HCT116 (cell line): ENCODE results near the gene SEPTIN12. TPM values are rescaled to one million over a fixed set of nuclear protein-coding genes. Genes with fewer than 3 reads are reported as not detected.
A peak's percentile ranks its signal among the peaks of the same experiment; 100 is the strongest.

Experiments
- ATAC-seq: fragments of 200-7000 bp; cut with Tn5 transposase; 2 replicates; pipeline ENCODE4 v1.9.1; 2020; ENCODE audit warnings: mild to moderate bottlenecking, moderate library complexity
- BruUV-seq: library from RNA; stranded (reverse); fragments of 400-500 nt; replicated peaks from 2 replicates; lab custom pipeline; 2021; lab: Mats Ljungman, UMichigan
- CTCF ChIA-PET: fragments of 300-600 bp; sonication (Branson Sonifier 250); formaldehyde crosslinking; loops from one replicate; lab custom pipeline; 2021; ENCODE audit warnings: antibody characterized with exemption; lab: Charles Lee
- POLR2A ChIA-PET: fragments of 300-600, 350-600 bp; sonication (Branson Sonifier 250); formaldehyde crosslinking; loops from one replicate; lab custom pipeline; 2021; ENCODE audit warnings: antibody characterized with exemption; lab: Charles Lee
- RAD21 ChIA-PET, 2 experiments: fragments of 300-600 bp; sonication (Branson Sonifier 250); formaldehyde crosslinking; loops; one replicate each; lab custom pipeline; 2023; ENCODE audit warnings: low total read pairs in 2 of 2; ENCODE audit not compliant: uncharacterized antibody in 2 of 2, unreplicated experiment in 2 of 2, low non-redundant PET in 1 of 2; lab: Charles Lee
- DNase-seq: peaks from one replicate; pipeline ENCODE4 v3.0.0-alpha.2; 2010; ENCODE audit warnings: low read depth, low spot score
- H2AFZ ChIP-seq: fragments of 200-600 bp; shearing (Covaris generic), sonication (generic); 2 replicates; pipeline ENCODE4 v1.6.1; 2017; ENCODE audit warnings: low read depth, mixed run types, mixed read lengths, antibody characterized with exemption, low read length; ENCODE audit not compliant: poor library complexity, severe bottlenecking
- H3K27ac ChIP-seq: 2 replicates; pipeline ENCODE4 v1.5.1; 2012; ENCODE audit warnings: low read depth, low read length
- H3K27me3 ChIP-seq: fragments of 200-600 bp; sonication (generic); 2 replicates; pipeline ENCODE4 v1.6.1; 2016; ENCODE audit warnings: mixed run types, low read length, mixed read lengths; ENCODE audit not compliant: insufficient read depth
- H3K36me3 ChIP-seq, 2 experiments: fragments of 200-500 bp in 1 of 2; fragments of 200-600 bp in 1 of 2; sonication (Bioruptor generic) in 1 of 2; sonication (generic) in 1 of 2; 2 replicates each; pipeline versions ENCODE4 v1.5.1 to v1.6.1; 2014 to 2016; ENCODE audit warnings: low read length in 2 of 2, inconsistent platforms in 1 of 2, mixed read lengths in 1 of 2, mixed run types in 1 of 2; ENCODE audit not compliant: insufficient read depth in 2 of 2, control insufficient read depth in 1 of 2
- H3K4me1 ChIP-seq, 2 experiments: fragments of 200-600 bp in 1 of 2; sonication (generic) in 1 of 2; 2 replicates each; pipeline versions ENCODE4 v1.5.1 to v1.6.1; 2012 to 2017; ENCODE audit warnings: low read length in 2 of 2, inconsistent platforms in 1 of 2, mild to moderate bottlenecking in 1 of 2, mixed read lengths in 1 of 2, mixed run types in 1 of 2, moderate library complexity in 1 of 2; ENCODE audit not compliant: insufficient read depth in 2 of 2, control insufficient read depth in 1 of 2
- H3K4me2 ChIP-seq: fragments of 200-600 bp; sonication (generic); 2 replicates; pipeline ENCODE4 v1.6.1; 2017; ENCODE audit warnings: mixed run types, low read length, mixed read lengths
- H3K4me3 ChIP-seq, 2 experiments: fragments of 200-600 bp in 1 of 2; sonication (generic) in 1 of 2; replicated peaks in 1 of 2; 2 replicates each; pipeline ENCODE4 v1.5.1; 2011 to 2016; ENCODE audit warnings: low read length in 2 of 2, control low read depth in 1 of 2, low read depth in 1 of 2, mild to moderate bottlenecking in 1 of 2, mixed read lengths in 1 of 2, mixed run types in 1 of 2
- H3K79me2 ChIP-seq: fragments of 200-600 bp; sonication (generic); 2 replicates; pipeline ENCODE4 v1.6.1; 2017; ENCODE audit warnings: mild to moderate bottlenecking, mixed run types, low read length, moderate library complexity, mixed read lengths; ENCODE audit not compliant: insufficient read depth
- H3K9ac ChIP-seq: fragments of 200-600 bp; sonication (generic); 2 replicates; pipeline ENCODE4 v1.6.1; 2016; ENCODE audit warnings: low read length, mixed read lengths
- H3K9me2 ChIP-seq: fragments of 200-600 bp; sonication (generic), shearing (Covaris generic); 2 replicates; pipeline ENCODE4 v1.6.1; 2017; ENCODE audit warnings: mixed run types, mild to moderate bottlenecking, moderate library complexity; ENCODE audit not compliant: insufficient read depth
- H3K9me3 ChIP-seq, 2 experiments: fragments of 200-500 bp in 1 of 2; fragments of 200-600 bp in 1 of 2; sonication (Bioruptor generic) in 1 of 2; sonication (generic) in 1 of 2; 2 replicates each; pipeline ENCODE4 v1.6.1; 2014 to 2017; ENCODE audit warnings: low read length in 2 of 2, mixed read lengths in 2 of 2, inconsistent platforms in 1 of 2, low read depth in 1 of 2, mild to moderate bottlenecking in 1 of 2, mixed run types in 1 of 2, moderate library complexity in 1 of 2; ENCODE audit not compliant: control insufficient read depth in 1 of 2, insufficient read depth in 1 of 2
- H4K20me1 ChIP-seq: fragments of 200-600 bp; sonication (generic), shearing (Covaris generic); 2 replicates; pipeline ENCODE4 v1.6.1; 2017; ENCODE audit warnings: mixed run types, mild to moderate bottlenecking, moderate library complexity; ENCODE audit not compliant: insufficient read depth
- CBX3 ChIP-seq: IDR thresholded peaks from 2 replicates; pipeline ENCODE4 v1.6.1; 2012; ENCODE audit warnings: low read depth
- CEBPB ChIP-seq: IDR thresholded peaks from 2 replicates; pipeline ENCODE4 v1.6.1; 2012; ENCODE audit warnings: low read depth
- EGR1 ChIP-seq: IDR thresholded peaks from 2 replicates; pipeline ENCODE4 v1.6.1; 2012; ENCODE audit warnings: low read depth
- ELF1 ChIP-seq: IDR thresholded peaks from 2 replicates; pipeline ENCODE4 v1.6.1; 2012; ENCODE audit warnings: low read depth, borderline replicate concordance
- EZH2 ChIP-seq: fragments of 200-600 bp; sonication (generic); IDR thresholded peaks from 2 replicates; pipeline ENCODE4 v1.6.1; 2017; ENCODE audit warnings: antibody characterized with exemption, mixed run types
- EZH2phosphoT487 ChIP-seq: fragments of 200-600 bp; IDR thresholded peaks from 2 replicates; pipeline ENCODE4 v1.6.1; 2018; ENCODE audit warnings: antibody characterized with exemption, borderline replicate concordance
- FOSL1 ChIP-seq: IDR thresholded peaks from 2 replicates; pipeline ENCODE4 v1.6.1; 2012; ENCODE audit warnings: low read depth
- POLR2A ChIP-seq: IDR thresholded peaks from 2 replicates; pipeline ENCODE4 v1.7.0; 2011; ENCODE audit warnings: borderline replicate concordance; ENCODE audit not compliant: insufficient read depth, insufficient read length; ENCODE audit errors: extremely low read depth
- POLR2AphosphoS5 ChIP-seq: IDR thresholded peaks from 2 replicates; pipeline ENCODE4 v1.6.1; 2011; ENCODE audit warnings: mild to moderate bottlenecking, low read depth, low read length, moderate library complexity
- RAD21 ChIP-seq: IDR thresholded peaks from 2 replicates; pipeline ENCODE4 v1.6.1; 2012; ENCODE audit warnings: low read depth, mild to moderate bottlenecking
- SIN3A ChIP-seq: IDR thresholded peaks from 2 replicates; pipeline ENCODE4 v1.6.1; 2012; ENCODE audit warnings: low read depth
- SP1 ChIP-seq: IDR thresholded peaks from 2 replicates; pipeline ENCODE4 v1.6.1; 2012; ENCODE audit warnings: low read depth
- SRF ChIP-seq: IDR thresholded peaks from 2 replicates; pipeline ENCODE4 v1.6.1; 2012; ENCODE audit warnings: low read depth
- YY1 ChIP-seq: IDR thresholded peaks from 2 replicates; pipeline ENCODE4 v1.6.1; 2011; ENCODE audit warnings: low read length, low read depth, moderate library complexity, mild to moderate bottlenecking; ENCODE audit not compliant: insufficient replicate concordance; ENCODE audit errors: extremely low read depth
- ZFX ChIP-seq: fragments of 450-650 bp; IDR thresholded peaks from 2 replicates; pipeline ENCODE4 v1.6.1; 2017
- ZNF274 ChIP-seq: fragments of 200-500 bp; sonication (Bioruptor generic); IDR thresholded peaks from 2 replicates; pipeline ENCODE4 v1.6.1; 2014; ENCODE audit warnings: mild to moderate bottlenecking, low read depth, low read length, inconsistent platforms
- intact Hi-C: fragments of 100-400 bp; cut with micrococcal nuclease; formaldehyde crosslinking; loops from 2 replicates; pipeline ENCODE4 v1.10.0; 2022
- total RNA-seq: library from RNA; stranded (reverse); gene quantifications from one replicate; pipeline ENCODE4 v1.2.1, GENCODE V29; 2021; ENCODE audit not compliant: unreplicated experiment
- TF ChIP-seq, protein P1 (sequence below): IDR thresholded peaks from 2 replicates; pipeline ENCODE4 v1.6.1; 2012
- TF ChIP-seq, protein P2 (sequence below): IDR thresholded peaks from 2 replicates; pipeline ENCODE4 v1.6.1; 2011; ENCODE audit warnings: mild to moderate bottlenecking, low read length, moderate library complexity; ENCODE audit not compliant: insufficient replicate concordance; ENCODE audit errors: extremely low read depth
- TF ChIP-seq, protein P3 (sequence below), 3 experiments: fragments of 200-600 bp in 1 of 3; sonication (generic) in 1 of 3; IDR thresholded peaks in 2 of 3; conservative IDR thresholded peaks in 1 of 3; 2 replicates each; pipeline ENCODE4 v1.5.1; 2012 to 2017; ENCODE audit warnings: low read depth in 2 of 3, low read length in 2 of 3, antibody characterized with exemption in 1 of 3, borderline replicate concordance in 1 of 3, control low read depth in 1 of 3, mild to moderate bottlenecking in 1 of 3, mixed read lengths in 1 of 3, mixed run types in 1 of 3, moderate library complexity in 1 of 3; ENCODE audit not compliant: insufficient read depth in 1 of 3
- TF ChIP-seq, protein P4 (sequence below): IDR thresholded peaks from 2 replicates; pipeline ENCODE4 v1.6.1; 2012; ENCODE audit warnings: low read depth

Gene SEPTIN12
- total RNA-seq, 1 experiment from 2014 or later: not detected

DNA sequence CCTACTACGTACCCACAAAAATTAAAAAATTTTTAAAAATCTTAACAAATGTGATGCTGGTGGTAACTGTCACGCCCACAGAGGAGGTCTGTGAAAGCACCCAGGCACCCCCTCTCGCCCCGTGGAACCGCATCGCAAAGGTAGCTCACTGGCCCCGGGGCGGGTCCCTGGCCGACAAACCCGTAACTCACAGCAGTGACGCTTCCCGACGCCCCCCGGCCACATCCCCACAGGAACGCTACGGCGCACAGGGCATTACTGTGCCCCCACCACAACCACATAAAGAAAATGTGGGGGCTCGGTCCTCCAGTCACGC lies 54.4 kb downstream of the SEPTIN12 start:
- DNase-seq: no peak
- H3K79me2 ChIP-seq: peaks cover 29% of the 10 kb centered on the region
- no TSS peak for BruUV-seq
- TF ChIP-seq RAD21 (no peak), EZH2 (no peak), CEBPB (no peak), SRF (no peak), POLR2AphosphoS5 (no peak), EGR1 (no peak), ZFX (no peak), SIN3A (no peak), EZH2phosphoT487 (no peak), YY1 (no peak), ZNF274 (no peak), ELF1 (no peak), CBX3 (no peak), FOSL1 (no peak), SP1 (no peak), POLR2A (no peak)
- TF ChIP-seq, protein P1, sequence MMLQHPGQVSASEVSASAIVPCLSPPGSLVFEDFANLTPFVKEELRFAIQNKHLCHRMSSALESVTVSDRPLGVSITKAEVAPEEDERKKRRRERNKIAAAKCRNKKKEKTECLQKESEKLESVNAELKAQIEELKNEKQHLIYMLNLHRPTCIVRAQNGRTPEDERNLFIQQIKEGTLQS: no peak
- TF ChIP-seq, protein P2, sequence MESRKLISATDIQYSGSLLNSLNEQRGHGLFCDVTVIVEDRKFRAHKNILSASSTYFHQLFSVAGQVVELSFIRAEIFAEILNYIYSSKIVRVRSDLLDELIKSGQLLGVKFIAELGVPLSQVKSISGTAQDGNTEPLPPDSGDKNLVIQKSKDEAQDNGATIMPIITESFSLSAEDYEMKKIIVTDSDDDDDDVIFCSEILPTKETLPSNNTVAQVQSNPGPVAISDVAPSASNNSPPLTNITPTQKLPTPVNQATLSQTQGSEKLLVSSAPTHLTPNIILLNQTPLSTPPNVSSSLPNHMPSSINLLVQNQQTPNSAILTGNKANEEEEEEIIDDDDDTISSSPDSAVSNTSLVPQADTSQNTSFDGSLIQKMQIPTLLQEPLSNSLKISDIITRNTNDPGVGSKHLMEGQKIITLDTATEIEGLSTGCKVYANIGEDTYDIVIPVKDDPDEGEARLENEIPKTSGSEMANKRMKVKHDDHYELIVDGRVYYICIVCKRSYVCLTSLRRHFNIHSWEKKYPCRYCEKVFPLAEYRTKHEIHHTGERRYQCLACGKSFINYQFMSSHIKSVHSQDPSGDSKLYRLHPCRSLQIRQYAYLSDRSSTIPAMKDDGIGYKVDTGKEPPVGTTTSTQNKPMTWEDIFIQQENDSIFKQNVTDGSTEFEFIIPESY: no peak
- TF ChIP-seq, protein P3, sequence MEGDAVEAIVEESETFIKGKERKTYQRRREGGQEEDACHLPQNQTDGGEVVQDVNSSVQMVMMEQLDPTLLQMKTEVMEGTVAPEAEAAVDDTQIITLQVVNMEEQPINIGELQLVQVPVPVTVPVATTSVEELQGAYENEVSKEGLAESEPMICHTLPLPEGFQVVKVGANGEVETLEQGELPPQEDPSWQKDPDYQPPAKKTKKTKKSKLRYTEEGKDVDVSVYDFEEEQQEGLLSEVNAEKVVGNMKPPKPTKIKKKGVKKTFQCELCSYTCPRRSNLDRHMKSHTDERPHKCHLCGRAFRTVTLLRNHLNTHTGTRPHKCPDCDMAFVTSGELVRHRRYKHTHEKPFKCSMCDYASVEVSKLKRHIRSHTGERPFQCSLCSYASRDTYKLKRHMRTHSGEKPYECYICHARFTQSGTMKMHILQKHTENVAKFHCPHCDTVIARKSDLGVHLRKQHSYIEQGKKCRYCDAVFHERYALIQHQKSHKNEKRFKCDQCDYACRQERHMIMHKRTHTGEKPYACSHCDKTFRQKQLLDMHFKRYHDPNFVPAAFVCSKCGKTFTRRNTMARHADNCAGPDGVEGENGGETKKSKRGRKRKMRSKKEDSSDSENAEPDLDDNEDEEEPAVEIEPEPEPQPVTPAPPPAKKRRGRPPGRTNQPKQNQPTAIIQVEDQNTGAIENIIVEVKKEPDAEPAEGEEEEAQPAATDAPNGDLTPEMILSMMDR (IDR thresholded peaks at IDR 0.05 in 2 of 3, conservative IDR thresholded peaks at IDR 0.05 in 1 of 3; ENCODE audit: borderline replicate concordance in 1 of 3, insufficient read depth in 1 of 3, low read depth in 2 of 3, low read length in 2 of 3): no peak
- TF ChIP-seq, protein P4, sequence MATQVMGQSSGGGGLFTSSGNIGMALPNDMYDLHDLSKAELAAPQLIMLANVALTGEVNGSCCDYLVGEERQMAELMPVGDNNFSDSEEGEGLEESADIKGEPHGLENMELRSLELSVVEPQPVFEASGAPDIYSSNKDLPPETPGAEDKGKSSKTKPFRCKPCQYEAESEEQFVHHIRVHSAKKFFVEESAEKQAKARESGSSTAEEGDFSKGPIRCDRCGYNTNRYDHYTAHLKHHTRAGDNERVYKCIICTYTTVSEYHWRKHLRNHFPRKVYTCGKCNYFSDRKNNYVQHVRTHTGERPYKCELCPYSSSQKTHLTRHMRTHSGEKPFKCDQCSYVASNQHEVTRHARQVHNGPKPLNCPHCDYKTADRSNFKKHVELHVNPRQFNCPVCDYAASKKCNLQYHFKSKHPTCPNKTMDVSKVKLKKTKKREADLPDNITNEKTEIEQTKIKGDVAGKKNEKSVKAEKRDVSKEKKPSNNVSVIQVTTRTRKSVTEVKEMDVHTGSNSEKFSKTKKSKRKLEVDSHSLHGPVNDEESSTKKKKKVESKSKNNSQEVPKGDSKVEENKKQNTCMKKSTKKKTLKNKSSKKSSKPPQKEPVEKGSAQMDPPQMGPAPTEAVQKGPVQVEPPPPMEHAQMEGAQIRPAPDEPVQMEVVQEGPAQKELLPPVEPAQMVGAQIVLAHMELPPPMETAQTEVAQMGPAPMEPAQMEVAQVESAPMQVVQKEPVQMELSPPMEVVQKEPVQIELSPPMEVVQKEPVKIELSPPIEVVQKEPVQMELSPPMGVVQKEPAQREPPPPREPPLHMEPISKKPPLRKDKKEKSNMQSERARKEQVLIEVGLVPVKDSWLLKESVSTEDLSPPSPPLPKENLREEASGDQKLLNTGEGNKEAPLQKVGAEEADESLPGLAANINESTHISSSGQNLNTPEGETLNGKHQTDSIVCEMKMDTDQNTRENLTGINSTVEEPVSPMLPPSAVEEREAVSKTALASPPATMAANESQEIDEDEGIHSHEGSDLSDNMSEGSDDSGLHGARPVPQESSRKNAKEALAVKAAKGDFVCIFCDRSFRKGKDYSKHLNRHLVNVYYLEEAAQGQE: no peak
- peak overlapping the region; percentile 96 for H3K4me2 ChIP-seq
- H3K9me3 ChIP-seq: no peaks in the 10 kb centered on the region
- ATAC-seq: peak; percentile 24
- ChIA-PET CTCF (interaction anchor here (1.5 to 1.6 kb wide), 3 partner anchors 9 to 222 kb away, joined by 3 to 11 read pairs (median 4); partner anchors contain the start of gene MGRN1), RAD21 (interaction anchor here in 1 of 2 experiments (1.0 kb wide), 2 partner anchors 40 to 182 kb away, joined by 3 read pairs; no protein-coding TSS in a partner anchor), POLR2A (interaction anchor here (0.8 to 1.9 kb wide), 7 partner anchors 10 to 211 kb away, joined by 3 to 8 read pairs (median 5); partner anchors contain the start of gene ROGDI)
- H3K27me3 ChIP-seq: no peaks in the 10 kb centered on the region
- H3K27ac ChIP-seq: peak overlapping the region; percentile 83
- H3K9ac ChIP-seq: peak overlapping the region; percentile 94
- peak overlapping the region; percentile 97 for H3K4me3 ChIP-seq
- peaks cover 3 to 14% of the 10 kb centered on the region in 2 experiments; a peak in 3 of 4 replicates for H3K36me3 ChIP-seq
- intact Hi-C loops: loop anchor here (1.0 to 5.0 kb wide), 4 partner anchors 33 to 224 kb away; partner anchors contain the start of genes ROGDI, SEC14L5 and ZNF500
- H2AFZ ChIP-seq: no peak overlapping the region
- no peaks in the 10 kb centered on the region for H3K9me2 ChIP-seq
- H3K4me1 ChIP-seq: peaks cover 8 to 19% of the 10 kb centered on the region in 2 experiments
- no peaks in the 10 kb centered on the region for H4K20me1 ChIP-seq
